Islet of Langerhans (tissue), 1 donor: ENCODE results near the gene FRZB.

Source experiments
- FAIRE-seq: peaks from one replicate; lab custom pipeline; 2011; peaks lifted over from hg19 to GRCh38; lab: Jason Lieb, UNC

Gene FRZB

DNA sequence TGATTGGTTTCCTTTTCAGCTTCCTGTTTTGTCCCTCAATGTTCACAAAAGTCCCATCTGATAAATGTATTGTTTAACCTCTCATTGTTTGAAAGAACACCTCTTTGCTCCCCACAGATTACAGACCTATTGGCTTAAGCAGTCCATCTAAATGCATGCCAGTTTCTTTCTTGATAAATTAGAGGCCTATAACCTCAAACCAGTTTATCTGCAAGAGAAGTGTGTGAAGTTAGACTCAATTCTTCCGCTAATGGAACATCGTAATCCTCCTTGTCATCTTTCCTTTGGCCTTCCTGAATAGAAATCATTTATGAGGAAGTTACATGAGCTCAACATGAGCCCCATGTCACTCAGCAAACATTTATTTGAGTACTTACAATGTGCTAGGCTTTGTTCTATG lies 74.0 kb downstream of the FRZB start:
- no peak for FAIRE-seq

DNA sequence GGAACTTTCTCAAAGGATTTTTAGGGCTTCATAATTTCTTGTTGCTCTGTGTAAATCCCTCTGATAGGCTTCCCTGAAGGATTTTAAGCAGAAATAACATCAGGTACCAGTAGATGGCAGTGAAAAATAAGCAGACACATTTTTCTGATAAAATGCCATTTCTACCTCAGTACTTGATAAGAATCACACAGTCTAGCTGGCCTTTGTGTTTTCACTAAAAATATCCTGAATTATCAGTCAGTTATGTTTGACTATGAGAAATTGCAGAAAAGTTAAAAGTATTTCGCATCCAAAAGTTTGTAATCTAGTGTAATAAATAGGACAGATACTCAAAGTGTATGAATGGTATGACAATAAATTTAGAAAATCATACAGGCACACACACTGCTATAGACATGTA lies 81.7 kb downstream of the FRZB start:
- peak; percentile 84 for FAIRE-seq

DNA sequence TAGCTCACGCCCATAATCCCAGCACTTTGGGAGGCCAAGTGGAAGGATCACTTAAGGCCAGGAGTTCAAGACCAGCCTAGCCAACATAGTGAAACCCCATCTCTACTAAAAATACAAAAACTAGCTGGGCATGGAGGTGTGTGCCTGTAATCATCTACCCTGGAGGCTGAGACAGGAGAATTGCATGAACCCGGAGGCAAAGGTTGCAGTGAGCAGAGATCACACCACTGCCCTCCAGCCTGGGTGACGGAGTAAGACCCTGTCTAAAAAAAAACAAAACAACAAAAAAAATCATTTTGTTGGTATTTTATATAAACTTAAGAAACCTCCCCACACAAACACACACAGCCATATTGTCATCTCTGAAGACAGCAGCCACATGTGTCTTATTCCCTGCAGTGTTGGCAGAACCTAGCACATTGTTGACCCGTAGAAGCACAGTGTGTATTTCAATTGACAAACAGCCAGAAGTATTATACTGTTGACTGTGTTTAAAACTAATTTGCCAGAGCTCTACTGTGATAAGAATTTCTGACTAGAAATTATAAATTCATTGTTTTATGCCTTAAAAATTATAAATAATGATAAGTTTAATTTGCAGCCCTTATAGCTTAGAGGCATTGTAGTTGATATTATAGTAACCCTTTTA lies 82.3 kb downstream of the FRZB start:
- no peak for FAIRE-seq
